Measurements from ENCODE around the gene THEM5. TPM values are rescaled to one million over a fixed set of nuclear protein-coding genes. Genes with fewer than 3 reads are reported as not detected.

Gene THEM5
- total RNA-seq, 1 experiment from 2014 or later: not detected

DNA sequence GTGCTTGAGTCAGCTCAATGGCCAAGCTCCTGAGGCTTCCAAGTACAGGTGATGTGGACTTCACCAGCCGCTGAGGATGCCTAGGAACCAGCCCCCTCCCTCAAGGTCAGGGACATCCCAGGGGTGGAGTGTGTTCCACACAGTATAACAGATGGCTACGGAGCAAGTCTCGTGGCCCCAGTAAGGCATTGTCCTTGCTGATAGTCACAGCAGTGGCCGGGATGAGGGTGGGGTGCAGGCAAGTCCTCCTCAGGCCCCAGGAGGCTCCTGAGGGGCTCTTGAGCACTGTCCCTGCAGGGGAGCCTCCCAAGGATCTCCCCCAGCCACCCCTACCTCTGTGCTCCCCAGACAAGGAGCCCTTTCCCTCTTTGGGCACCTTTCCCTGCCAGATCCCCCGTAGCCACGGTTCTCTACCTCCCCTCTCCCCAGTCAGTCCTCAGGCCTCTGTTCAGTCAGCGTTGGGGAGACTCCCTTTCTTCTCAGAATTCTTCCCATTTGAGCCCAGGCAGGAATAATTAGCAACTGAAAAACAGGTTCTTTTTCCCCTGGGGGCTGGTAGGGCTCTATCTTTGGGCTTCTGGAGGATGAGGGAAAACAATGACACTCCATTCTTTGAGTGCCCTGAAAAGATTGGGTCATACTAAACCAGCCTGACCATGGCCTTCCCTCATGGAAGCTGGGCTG, 7.1 kb upstream of the THEM5 start:
- intact Hi-C loops (cut with micrococcal nuclease): no loop called here
- H3K27ac ChIP-seq (ENCODE audit: low read depth, low read length): no peak overlapping the region
- ATAC-seq (no peak), DNase-seq (ENCODE audit: low read depth, low spot score) (no peak)
- H3K9ac ChIP-seq (ENCODE audit: low read length): no peak overlapping the region
- no peaks in the 10 kb centered on the region for H3K27me3 ChIP-seq (ENCODE audit: insufficient read depth, low read length)
- H3K9me3 ChIP-seq (ENCODE audit: control insufficient read depth in 1 of 2, insufficient read depth in 1 of 2, low read depth in 1 of 2, low read length in 2 of 2): no peaks in the 10 kb centered on the region
- H3K79me2 ChIP-seq (ENCODE audit: insufficient read depth, low read length): no peaks in the 10 kb centered on the region
- H3K9me2 ChIP-seq (ENCODE audit: insufficient read depth): no peaks in the 10 kb centered on the region
- H3K4me3 ChIP-seq (replicated peaks in 1 of 2; ENCODE audit: low read depth in 1 of 2, low read length in 2 of 2): no peak overlapping the region
- ChIA-PET RAD21 (ENCODE audit: low non-redundant PET in 1 of 2, low total read pairs in 2 of 2, uncharacterized antibody in 2 of 2, unreplicated experiment in 2 of 2) (no interaction called here), POLR2A (no interaction called here), CTCF (no interaction called here)
- H3K4me1 ChIP-seq (ENCODE audit: control insufficient read depth in 1 of 2, insufficient read depth in 2 of 2, low read length in 2 of 2): no peaks in the 10 kb centered on the region
- TF ChIP-seq EZH2phosphoT487 (IDR thresholded peaks at IDR 0.05; ENCODE audit: borderline replicate concordance) (no peak), SIN3A (IDR thresholded peaks at IDR 0.05; ENCODE audit: low read depth) (no peak), ZFX (IDR thresholded peaks at IDR 0.05) (no peak), JUND (IDR thresholded peaks at IDR 0.05) (no peak), CBX3 (IDR thresholded peaks at IDR 0.05; ENCODE audit: low read depth) (no peak), EGR1 (IDR thresholded peaks at IDR 0.05; ENCODE audit: low read depth) (no peak), POLR2AphosphoS5 (IDR thresholded peaks at IDR 0.05; ENCODE audit: low read depth, low read length) (no peak), YY1 (IDR thresholded peaks at IDR 0.05; ENCODE audit: extremely low read depth, insufficient replicate concordance, low read depth, low read length) (no peak), ZNF274 (IDR thresholded peaks at IDR 0.05; ENCODE audit: low read depth, low read length) (no peak), POLR2A (IDR thresholded peaks at IDR 0.05; ENCODE audit: borderline replicate concordance, extremely low read depth, insufficient read depth, insufficient read length) (no peak), RAD21 (IDR thresholded peaks at IDR 0.05; ENCODE audit: low read depth) (no peak), TCF7L2 (IDR thresholded peaks at IDR 0.05; ENCODE audit: borderline replicate concordance, extremely low read depth, insufficient read depth, insufficient read length) (no peak)
- TF ChIP-seq, protein P1, sequence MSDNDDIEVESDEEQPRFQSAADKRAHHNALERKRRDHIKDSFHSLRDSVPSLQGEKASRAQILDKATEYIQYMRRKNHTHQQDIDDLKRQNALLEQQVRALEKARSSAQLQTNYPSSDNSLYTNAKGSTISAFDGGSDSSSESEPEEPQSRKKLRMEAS (IDR thresholded peaks at IDR 0.05): no peak
- TF ChIP-seq, protein P2, sequence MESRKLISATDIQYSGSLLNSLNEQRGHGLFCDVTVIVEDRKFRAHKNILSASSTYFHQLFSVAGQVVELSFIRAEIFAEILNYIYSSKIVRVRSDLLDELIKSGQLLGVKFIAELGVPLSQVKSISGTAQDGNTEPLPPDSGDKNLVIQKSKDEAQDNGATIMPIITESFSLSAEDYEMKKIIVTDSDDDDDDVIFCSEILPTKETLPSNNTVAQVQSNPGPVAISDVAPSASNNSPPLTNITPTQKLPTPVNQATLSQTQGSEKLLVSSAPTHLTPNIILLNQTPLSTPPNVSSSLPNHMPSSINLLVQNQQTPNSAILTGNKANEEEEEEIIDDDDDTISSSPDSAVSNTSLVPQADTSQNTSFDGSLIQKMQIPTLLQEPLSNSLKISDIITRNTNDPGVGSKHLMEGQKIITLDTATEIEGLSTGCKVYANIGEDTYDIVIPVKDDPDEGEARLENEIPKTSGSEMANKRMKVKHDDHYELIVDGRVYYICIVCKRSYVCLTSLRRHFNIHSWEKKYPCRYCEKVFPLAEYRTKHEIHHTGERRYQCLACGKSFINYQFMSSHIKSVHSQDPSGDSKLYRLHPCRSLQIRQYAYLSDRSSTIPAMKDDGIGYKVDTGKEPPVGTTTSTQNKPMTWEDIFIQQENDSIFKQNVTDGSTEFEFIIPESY (IDR thresholded peaks at IDR 0.05; ENCODE audit: extremely low read depth, insufficient replicate concordance, low read length): no peak
- TF ChIP-seq, protein P3, sequence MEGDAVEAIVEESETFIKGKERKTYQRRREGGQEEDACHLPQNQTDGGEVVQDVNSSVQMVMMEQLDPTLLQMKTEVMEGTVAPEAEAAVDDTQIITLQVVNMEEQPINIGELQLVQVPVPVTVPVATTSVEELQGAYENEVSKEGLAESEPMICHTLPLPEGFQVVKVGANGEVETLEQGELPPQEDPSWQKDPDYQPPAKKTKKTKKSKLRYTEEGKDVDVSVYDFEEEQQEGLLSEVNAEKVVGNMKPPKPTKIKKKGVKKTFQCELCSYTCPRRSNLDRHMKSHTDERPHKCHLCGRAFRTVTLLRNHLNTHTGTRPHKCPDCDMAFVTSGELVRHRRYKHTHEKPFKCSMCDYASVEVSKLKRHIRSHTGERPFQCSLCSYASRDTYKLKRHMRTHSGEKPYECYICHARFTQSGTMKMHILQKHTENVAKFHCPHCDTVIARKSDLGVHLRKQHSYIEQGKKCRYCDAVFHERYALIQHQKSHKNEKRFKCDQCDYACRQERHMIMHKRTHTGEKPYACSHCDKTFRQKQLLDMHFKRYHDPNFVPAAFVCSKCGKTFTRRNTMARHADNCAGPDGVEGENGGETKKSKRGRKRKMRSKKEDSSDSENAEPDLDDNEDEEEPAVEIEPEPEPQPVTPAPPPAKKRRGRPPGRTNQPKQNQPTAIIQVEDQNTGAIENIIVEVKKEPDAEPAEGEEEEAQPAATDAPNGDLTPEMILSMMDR (IDR thresholded peaks at IDR 0.05 in 2 of 3, conservative IDR thresholded peaks at IDR 0.05 in 1 of 3; ENCODE audit: borderline replicate concordance in 1 of 3, insufficient read depth in 1 of 3, low read depth in 2 of 3, low read length in 2 of 3): no peak
- no peaks in the 10 kb centered on the region for H3K36me3 ChIP-seq (ENCODE audit: control insufficient read depth in 1 of 2, insufficient read depth in 2 of 2, low read length in 2 of 2)
- H4K20me1 ChIP-seq (ENCODE audit: insufficient read depth): no peaks in the 10 kb centered on the region
- BruUV-seq (replicated peaks): no TSS peak
- H2AFZ ChIP-seq (ENCODE audit: low read depth, low read length, poor library complexity, severe bottlenecking): no peak overlapping the region
- no peak overlapping the region for H3K4me2 ChIP-seq (ENCODE audit: low read length)
